Right ventricle myocardium inferior (tissue), 1 donor: ENCODE measurements around the gene ATP5PO. TPM values are rescaled to one million over a fixed set of nuclear protein-coding genes. Genes with fewer than 3 reads are reported as not detected.
"Not testable (repeated sequence)": the region's sequence is repeated elsewhere in the genome, so short reads cannot be mapped to it uniquely, and the experiment has no call there.

Experiments
- ATAC-seq: fragments of 200-7000 bp; cut with Tn5 transposase; one replicate; pipeline ENCODE4 v1.9.1; 2020; ENCODE audit warnings: mild to moderate bottlenecking, moderate library complexity
- DNase-seq: peaks from one replicate; pipeline ENCODE4 v3.0.0; 2021; ENCODE audit errors: missing footprints
- intact Hi-C: fragments of 100-400 bp; cut with DNase I; formaldehyde crosslinking; loops from one replicate; pipeline ENCODE4 v1.11.0; 2022
- total RNA-seq: library from RNA; stranded (reverse); fragmentation: NEBNext Ultra II Directional; extraction: Animal tissue kit (Norgen Biotek cat#: 25700); gene quantifications from one replicate; pipeline ENCODE4 v1.2.1, GENCODE V29; 2021
- donor health status: DM: no; HTN: yes; CAD: no; lungs with severe emphysema.

The ATP5PO gene
- total RNA-seq, 1 donor from 2014 or later = 886 TPM

- no peak for ATAC-seq
- no peak for DNase-seq
- intact Hi-C loops = no loop called here
These were observed 28.7 kb upstream of the ATP5PO start for GRCh38 chr21:33944185-33944763.

GRCh38 chr21:33943293-33943692 is 27.7 kb upstream of the ATP5PO start:
- intact Hi-C loops = no loop called here
- DNase-seq = no peak
- ATAC-seq = no peak

GRCh38 chr21:33942426-33942825 is 26.8 kb upstream of the ATP5PO start:
- intact Hi-C loops = no loop called here
- ATAC-seq = no peak
- no peak for DNase-seq

- intact Hi-C loops = no loop called here
- DNase-seq (no peak), ATAC-seq (no peak)
These were observed 25.3 kb upstream of the ATP5PO start for GRCh38 chr21:33940881-33941245.

GRCh38 chr21:33940164-33940880 is 24.7 kb upstream of the ATP5PO start:
- ATAC-seq (no peak), DNase-seq (no peak)
- intact Hi-C loops = no loop called here

- no peak for DNase-seq
- no peak for ATAC-seq
- intact Hi-C loops = no loop called here
These were observed 23.6 kb upstream of the ATP5PO start for GRCh38 chr21:33939226-33939625.

GRCh38 chr21:33938381-33938780 is 22.8 kb upstream of the ATP5PO start:
- DNase-seq (no peak), ATAC-seq (no peak)
- intact Hi-C loops = no loop called here

GRCh38 chr21:33937931-33938339 is 22.3 kb upstream of the ATP5PO start:
- DNase-seq = no peak
- intact Hi-C loops = no loop called here

GRCh38 chr21:33937146-33937545 is 21.5 kb upstream of the ATP5PO start:
- ATAC-seq (no peak), DNase-seq (no peak)
- intact Hi-C loops = no loop called here

More at GRCh38 chr21:33937931-33938339, 22.3 kb upstream of the ATP5PO start:
- no peak for ATAC-seq

GRCh38 chr21:33936301-33937038 is 20.9 kb upstream of the ATP5PO start:
- intact Hi-C loops = no loop called here
- no peak for DNase-seq
- ATAC-seq = no peak

- ATAC-seq (no peak), DNase-seq (no peak)
- intact Hi-C loops = no loop called here
These were observed 17.1 kb upstream of the ATP5PO start for GRCh38 chr21:33932731-33933130.

- intact Hi-C loops = no loop called here
- ATAC-seq (no peak), DNase-seq (no peak)
These were observed 16.3 kb upstream of the ATP5PO start for GRCh38 chr21:33931799-33932390.

- intact Hi-C loops, DNase-seq, ATAC-seq: not testable (repeated sequence)
These were observed 15.6 kb upstream of the ATP5PO start for GRCh38 chr21:33931052-33931798.

- ATAC-seq, DNase-seq: not testable (repeated sequence)
- intact Hi-C loops = loop anchor here (10.0 kb wide), 1 partner anchor 409 kb away; no protein-coding TSS in a partner anchor
These were observed 10.6 kb upstream of the ATP5PO start for GRCh38 chr21:33926248-33926647.

GRCh38 chr21:33924766-33925100 is 9.1 kb upstream of the ATP5PO start:
- ATAC-seq (no peak), DNase-seq (no peak)
- intact Hi-C loops = loop anchor here (2.0 to 10.0 kb wide), 3 partner anchors 278 to 426 kb away; no protein-coding TSS in a partner anchor

- intact Hi-C loops = loop anchor here (2.0 to 10.0 kb wide), 3 partner anchors 278 to 427 kb away; no protein-coding TSS in a partner anchor
- ATAC-seq (peak; percentile 95), DNase-seq (peak; percentile 93)
These were observed 8.6 kb upstream of the ATP5PO start for GRCh38 chr21:33924079-33924765.

GRCh38 chr21:33917421-33917820 is 1.8 kb upstream of the ATP5PO start:
- ATAC-seq (no peak), DNase-seq (no peak)
- intact Hi-C loops = loop anchor here (10.0 kb wide), 1 partner anchor 697 kb away; the partner anchor contains the start of gene RCAN1

GRCh38 chr21:33916200-33916567 is 580 bp upstream of the ATP5PO start:
- ATAC-seq (no peak), DNase-seq (no peak)
- intact Hi-C loops = loop anchor here (10.0 kb wide), 1 partner anchor 699 kb away; the partner anchor contains the start of gene RCAN1
